Endothelial cell of umbilical vein (primary cell): ENCODE data around the gene KCTD19. TPM values are rescaled to one million over a fixed set of nuclear protein-coding genes. Genes with fewer than 3 reads are reported as not detected.

Experiments
- BruUV-seq: library from RNA; stranded (reverse); fragments of 400-500 nt; replicated peaks from 2 replicates; lab custom pipeline; 2021; lab: Mats Ljungman, UMichigan
- CTCF ChIA-PET: fragments of 300-600, 350-600 bp; sonication (Branson Sonifier 250); formaldehyde crosslinking; loops from one replicate; lab custom pipeline; 2021; ENCODE audit warnings: antibody characterized with exemption, inconsistent platforms; lab: Charles Lee
- POLR2A ChIA-PET: fragments of 300-600, 350-600 bp; sonication (Branson Sonifier 250); formaldehyde crosslinking; loops from one replicate; lab custom pipeline; 2021; ENCODE audit warnings: antibody characterized with exemption, inconsistent platforms; lab: Charles Lee
- DNase-seq: peaks from one replicate; pipeline ENCODE4 v3.0.0-alpha.2; 2011; ENCODE audit warnings: low read depth, low spot score
- FAIRE-seq: peaks from 2 replicates; lab custom pipeline; 2011; peaks lifted over from hg19 to GRCh38; lab: Jason Lieb, UNC
- H2AFZ ChIP-seq: 2 replicates; pipeline ENCODE4 v1.6.0; 2012; ENCODE audit warnings: low read depth, low read length, control low read depth, inconsistent platforms
- H3K27ac ChIP-seq: 2 replicates; pipeline ENCODE4 v1.5.1; 2011; ENCODE audit warnings: low read depth, mild to moderate bottlenecking, control low read depth, low read length, moderate library complexity; ENCODE audit not compliant: insufficient read depth
- H3K27me3 ChIP-seq, 2 experiments: 2 replicates each; pipeline versions ENCODE4 v1.6.0 to v1.6.1; 2011; ENCODE audit warnings: low read length in 2 of 2, mixed read lengths in 1 of 2; ENCODE audit not compliant: control insufficient read depth in 2 of 2, insufficient read depth in 2 of 2
- H3K36me3 ChIP-seq, 2 experiments: 2 replicates in 1 of 2; 3 replicates in 1 of 2; pipeline ENCODE4 v1.5.1; 2011; ENCODE audit warnings: low read length in 2 of 2, mild to moderate bottlenecking in 1 of 2, moderate library complexity in 1 of 2; ENCODE audit not compliant: control insufficient read depth in 2 of 2, insufficient read depth in 2 of 2; ENCODE audit errors: extremely low read depth in 1 of 2
- H3K4me1 ChIP-seq: 3 replicates; pipeline ENCODE4 v1.5.1; 2011; ENCODE audit warnings: mild to moderate bottlenecking, low read length; ENCODE audit not compliant: control insufficient read depth, insufficient read depth; ENCODE audit errors: extremely low read depth
- H3K4me2 ChIP-seq: 2 replicates; pipeline ENCODE4 v1.6.1; 2011; ENCODE audit warnings: low read length, control low read depth, mixed read lengths; ENCODE audit not compliant: insufficient read depth
- H3K4me3 ChIP-seq, 3 experiments: fragments of 200-600 bp in 1 of 3; sonication (generic), shearing (Covaris generic) in 1 of 3; replicated peaks in 1 of 3; 2 replicates each; pipeline ENCODE4 v1.5.1; 2011 to 2016; ENCODE audit warnings: control low read depth in 3 of 3, low read length in 3 of 3, mild to moderate bottlenecking in 2 of 3, inconsistent platforms in 1 of 3, low read depth in 1 of 3, moderate library complexity in 1 of 3; ENCODE audit not compliant: insufficient read depth in 1 of 3
- H3K79me2 ChIP-seq: 2 replicates; pipeline ENCODE4 v1.6.0; 2012; ENCODE audit warnings: low read length, inconsistent platforms; ENCODE audit not compliant: control insufficient read depth, insufficient read depth
- H3K9ac ChIP-seq: replicated peaks from 2 replicates; pipeline ENCODE3; 2011; ENCODE audit warnings: low read length, control low read depth; ENCODE audit not compliant: insufficient read depth; ENCODE audit errors: extremely low read depth
- H3K9me1 ChIP-seq: replicated peaks from 3 replicates; pipeline ENCODE4 v1.6.0; 2011; ENCODE audit warnings: mild to moderate bottlenecking, low read length; ENCODE audit not compliant: control insufficient read depth, insufficient read depth; ENCODE audit errors: extremely low read depth
- H3K9me3 ChIP-seq: replicated peaks from 2 replicates; pipeline ENCODE4 v1.5.1; 2012; ENCODE audit warnings: low read length, inconsistent platforms; ENCODE audit not compliant: control insufficient read depth, insufficient read depth
- H4K20me1 ChIP-seq: replicated peaks from 2 replicates; pipeline ENCODE3; 2011; ENCODE audit warnings: mild to moderate bottlenecking, low read length; ENCODE audit not compliant: control insufficient read depth, insufficient read depth; ENCODE audit errors: extremely low read depth
- EZH2 ChIP-seq: IDR thresholded peaks from 2 replicates; pipeline ENCODE4 v1.6.1; 2012; ENCODE audit warnings: borderline replicate concordance, low read depth, mild to moderate bottlenecking, moderate library complexity, low read length, inconsistent platforms; ENCODE audit not compliant: severe bottlenecking
- FOS ChIP-seq: IDR thresholded peaks from 2 replicates; pipeline ENCODE4 v1.6.1; 2011; ENCODE audit warnings: mild to moderate bottlenecking, low read length, moderate library complexity, borderline replicate concordance; ENCODE audit not compliant: insufficient read depth
- GATA2 ChIP-seq: IDR thresholded peaks from 2 replicates; pipeline ENCODE4 v1.7.0; 2011; ENCODE audit warnings: low read depth, mild to moderate bottlenecking, moderate library complexity, mixed read lengths, low read length; ENCODE audit not compliant: insufficient read length, insufficient read depth
- JUN ChIP-seq: IDR thresholded peaks from 2 replicates; pipeline ENCODE4 v1.6.1; 2011; ENCODE audit warnings: borderline replicate concordance, low read depth; ENCODE audit not compliant: insufficient read length, insufficient read depth
- MAX ChIP-seq: IDR thresholded peaks from 2 replicates; pipeline ENCODE4 v1.6.1; 2011; ENCODE audit not compliant: insufficient read depth, insufficient read length
- MYC ChIP-seq: IDR thresholded peaks from one replicate; pipeline ENCODE4 v1.6.1; 2011; ENCODE audit warnings: mild to moderate bottlenecking, low read depth, low read length
- POLR2A ChIP-seq: IDR thresholded peaks from 2 replicates; pipeline ENCODE4 v1.6.1; 2012; ENCODE audit warnings: low read depth, mild to moderate bottlenecking, control low read depth, low read length
- POLR2AphosphoS5 ChIP-seq: IDR thresholded peaks from 2 replicates; pipeline ENCODE4 v1.6.1; 2012; ENCODE audit warnings: low read depth, mild to moderate bottlenecking, control low read depth, low read length, moderate library complexity; ENCODE audit not compliant: insufficient read depth
- dilution Hi-C: fragments of 300-500 bp; cut with MboI; formaldehyde crosslinking; loops from one replicate; pipeline ENCODE4 v1.15.0; 2019; ENCODE audit warnings: low sequenced_read_pairs; ENCODE audit not compliant: extremely low pct_ligation_motif_present
- intact Hi-C: fragments of 100-400 bp; cut with micrococcal nuclease; formaldehyde crosslinking; loops from one replicate; pipeline ENCODE4 v1.10.0; 2022
- polyA plus RNA-seq, 4 experiments: library from polyadenylated mRNA; depleted of rRNA in 3 of 4; stranded (reverse) in 3 of 4; unstranded in 1 of 4; fragments of >200 nt; gene quantifications; 2 replicates each; pipeline versions ENCODE4 v1.2.1 to v1.2.3, GENCODE V29; 2011 to 2012; ENCODE audit warnings: missing spikeins in 1 of 4
- total RNA-seq: library from RNA; stranded (reverse); gene quantifications from 2 replicates; pipeline ENCODE4 v1.2.3, GENCODE V29; 2021
- TF ChIP-seq, protein P1 (sequence below), 2 donors: IDR thresholded peaks; 1 replicate in 1 of 2; 2 replicates in 1 of 2; pipeline ENCODE4 v1.5.1; 2011; ENCODE audit warnings: low read length in 2 of 2, mild to moderate bottlenecking in 2 of 2, moderate library complexity in 2 of 2, control low read depth in 1 of 2, inconsistent platforms in 1 of 2, low read depth in 1 of 2; ENCODE audit not compliant: insufficient read depth in 1 of 2; ENCODE audit errors: extremely low read depth in 1 of 2

Gene KCTD19
- total and polyA plus RNA-seq, 2 donors (not counting 3 experiments of a cell fraction or from before 2014, with no cell fraction given), result 0.21 to 0.44 TPM

DNA sequence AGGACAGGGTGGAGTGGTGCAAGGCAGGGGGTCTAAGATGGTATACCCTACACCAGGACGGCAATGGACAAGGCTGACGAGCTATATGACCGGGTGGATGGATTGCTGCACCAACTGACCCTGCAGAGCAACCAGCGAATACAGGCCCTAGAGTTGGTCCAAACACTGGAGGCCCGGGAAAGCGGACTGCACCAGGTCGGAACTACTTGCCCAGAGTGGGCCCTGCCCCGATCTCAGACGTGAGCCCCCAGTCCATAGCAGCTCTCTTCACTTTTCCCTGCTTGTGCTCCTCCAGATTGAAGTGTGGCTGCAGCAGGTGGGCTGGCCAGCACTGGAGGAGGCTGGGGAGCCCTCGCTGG, 44.1 kb downstream of the KCTD19 start:
- DNase-seq (no peak), FAIRE-seq (no peak)
- POLR2A ChIA-PET, result no interaction called here
- Histone ChIP-seq H3K4me2 (no peak overlapping the region), H3K36me3 (no peaks in the 10 kb centered on the region), H3K4me1 (peaks cover 14% of the 10 kb centered on the region), H4K20me1 (no peaks in the 10 kb centered on the region), H3K27ac (no peak overlapping the region), H3K9me3 (no peaks in the 10 kb centered on the region), H3K27me3 (no peaks in the 10 kb centered on the region), H2AFZ (no peak overlapping the region), H3K9ac (no peak overlapping the region), H3K9me1 (no peaks in the 10 kb centered on the region), H3K79me2 (peaks cover 2% of the 10 kb centered on the region), H3K4me3 (no peak overlapping the region)
- CTCF ChIA-PET, result interaction anchor here (0.6 to 2.7 kb wide), 3 partner anchors 22 to 117 kb away, joined by 3 to 10 read pairs (median 9); partner anchors contain the start of gene KCTD19
- dilution Hi-C loops, result no loop called here
- TF ChIP-seq POLR2A, result no peak
- no peak for TF ChIP-seq FOS
- TF ChIP-seq, protein P1, sequence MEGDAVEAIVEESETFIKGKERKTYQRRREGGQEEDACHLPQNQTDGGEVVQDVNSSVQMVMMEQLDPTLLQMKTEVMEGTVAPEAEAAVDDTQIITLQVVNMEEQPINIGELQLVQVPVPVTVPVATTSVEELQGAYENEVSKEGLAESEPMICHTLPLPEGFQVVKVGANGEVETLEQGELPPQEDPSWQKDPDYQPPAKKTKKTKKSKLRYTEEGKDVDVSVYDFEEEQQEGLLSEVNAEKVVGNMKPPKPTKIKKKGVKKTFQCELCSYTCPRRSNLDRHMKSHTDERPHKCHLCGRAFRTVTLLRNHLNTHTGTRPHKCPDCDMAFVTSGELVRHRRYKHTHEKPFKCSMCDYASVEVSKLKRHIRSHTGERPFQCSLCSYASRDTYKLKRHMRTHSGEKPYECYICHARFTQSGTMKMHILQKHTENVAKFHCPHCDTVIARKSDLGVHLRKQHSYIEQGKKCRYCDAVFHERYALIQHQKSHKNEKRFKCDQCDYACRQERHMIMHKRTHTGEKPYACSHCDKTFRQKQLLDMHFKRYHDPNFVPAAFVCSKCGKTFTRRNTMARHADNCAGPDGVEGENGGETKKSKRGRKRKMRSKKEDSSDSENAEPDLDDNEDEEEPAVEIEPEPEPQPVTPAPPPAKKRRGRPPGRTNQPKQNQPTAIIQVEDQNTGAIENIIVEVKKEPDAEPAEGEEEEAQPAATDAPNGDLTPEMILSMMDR (IDR thresholded peaks at IDR 0.05; ENCODE audit: extremely low read depth in 1 of 2, insufficient read depth in 1 of 2, low read depth in 1 of 2, low read length in 2 of 2), result no peak
- no peak for TF ChIP-seq POLR2AphosphoS5
- no peak for TF ChIP-seq GATA2
- no peak for TF ChIP-seq EZH2
- TF ChIP-seq MAX, result no peak
- TF ChIP-seq MYC, result no peak
- no peak for TF ChIP-seq JUN
- intact Hi-C loops, result no loop called here
- no TSS peak for BruUV-seq
